Measurements from ENCODE around the gene MAP4K4.
A peak's percentile ranks its signal among the peaks of the same experiment; 100 is the strongest.

The MAP4K4 gene

DNA sequence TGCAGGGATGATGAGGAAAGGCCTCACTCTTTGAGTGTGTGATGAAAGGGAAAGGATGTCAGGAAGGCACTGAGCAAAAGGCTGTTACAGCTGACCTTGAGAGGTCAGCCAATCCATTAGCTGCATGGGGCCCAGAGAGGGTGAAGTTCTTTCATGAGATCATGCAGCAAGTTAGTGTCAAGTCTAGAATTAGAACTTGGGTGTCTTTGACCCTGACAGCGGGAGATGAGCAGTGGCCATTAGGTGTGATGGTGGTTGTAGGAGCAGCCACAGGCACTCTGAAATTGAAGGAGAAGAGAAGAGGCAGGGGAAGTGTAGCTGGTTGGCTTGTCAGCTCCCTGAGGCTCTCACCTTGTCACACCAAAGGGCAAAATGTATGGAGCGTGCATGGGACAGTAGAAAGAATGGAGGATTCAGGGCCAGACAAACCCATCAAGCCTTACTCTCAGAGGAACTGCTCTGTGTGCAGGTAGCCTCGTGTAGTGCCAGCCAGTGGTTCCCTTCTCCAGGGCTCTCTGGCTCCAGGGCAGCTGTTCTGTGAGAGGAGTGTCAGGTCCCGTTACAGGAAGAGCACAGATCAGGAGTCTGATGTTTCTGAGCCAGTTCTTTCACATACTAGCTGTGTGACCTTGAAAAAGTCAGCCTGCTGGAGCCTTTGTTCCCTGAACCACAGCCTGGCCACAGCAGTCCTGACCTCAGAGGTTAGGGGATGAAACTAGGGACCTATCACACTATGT, 35.9 kb downstream of the MAP4K4 start:
- no peak overlapping the region for H3K27ac ChIP-seq (ENCODE audit: low read length)
- peaks cover 5% of the 10 kb centered on the region; the same call in 1 of the 2 replicates for H3K36me3 ChIP-seq (ENCODE audit: insufficient read depth, low read length)
- TF ChIP-seq EZH2 (IDR thresholded peaks at IDR 0.05; ENCODE audit: borderline replicate concordance, low read depth, low read length, severe bottlenecking), result no peak
- TF ChIP-seq, protein P1, sequence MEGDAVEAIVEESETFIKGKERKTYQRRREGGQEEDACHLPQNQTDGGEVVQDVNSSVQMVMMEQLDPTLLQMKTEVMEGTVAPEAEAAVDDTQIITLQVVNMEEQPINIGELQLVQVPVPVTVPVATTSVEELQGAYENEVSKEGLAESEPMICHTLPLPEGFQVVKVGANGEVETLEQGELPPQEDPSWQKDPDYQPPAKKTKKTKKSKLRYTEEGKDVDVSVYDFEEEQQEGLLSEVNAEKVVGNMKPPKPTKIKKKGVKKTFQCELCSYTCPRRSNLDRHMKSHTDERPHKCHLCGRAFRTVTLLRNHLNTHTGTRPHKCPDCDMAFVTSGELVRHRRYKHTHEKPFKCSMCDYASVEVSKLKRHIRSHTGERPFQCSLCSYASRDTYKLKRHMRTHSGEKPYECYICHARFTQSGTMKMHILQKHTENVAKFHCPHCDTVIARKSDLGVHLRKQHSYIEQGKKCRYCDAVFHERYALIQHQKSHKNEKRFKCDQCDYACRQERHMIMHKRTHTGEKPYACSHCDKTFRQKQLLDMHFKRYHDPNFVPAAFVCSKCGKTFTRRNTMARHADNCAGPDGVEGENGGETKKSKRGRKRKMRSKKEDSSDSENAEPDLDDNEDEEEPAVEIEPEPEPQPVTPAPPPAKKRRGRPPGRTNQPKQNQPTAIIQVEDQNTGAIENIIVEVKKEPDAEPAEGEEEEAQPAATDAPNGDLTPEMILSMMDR (IDR thresholded peaks at IDR 0.05; ENCODE audit: borderline replicate concordance, extremely low read depth, low read length, poor library complexity, severe bottlenecking), result no peak
- no peaks in the 10 kb centered on the region for H3K27me3 ChIP-seq (ENCODE audit: insufficient read depth, low read length, poor library complexity)
- no peak for DNase-seq
- 0 out of 2 replicates have a peak, but pooled peaks cover 4% of the 10 kb centered on the region for H3K4me1 ChIP-seq (ENCODE audit: insufficient read depth, low read length)
- H3K9me3 ChIP-seq (ENCODE audit: insufficient read depth, low read length, severe bottlenecking), result no peaks in the 10 kb centered on the region
- H3K79me2 ChIP-seq (ENCODE audit: insufficient read depth, low read length), result peaks cover 99% of the 10 kb centered on the region
- H2AFZ ChIP-seq (ENCODE audit: low read depth, low read length), result no peak overlapping the region
- peaks cover 92% of the 10 kb centered on the region for H4K20me1 ChIP-seq (ENCODE audit: insufficient read depth, low read length)
- no peak overlapping the region for H3K4me2 ChIP-seq (ENCODE audit: insufficient read depth, low read length)
- H3K4me3 ChIP-seq (ENCODE audit: low read depth in 1 of 2, low read length in 2 of 2), result no peak overlapping the region
- ATAC-seq (ENCODE audit: insufficient read depth, low read depth), result peak; percentile 62
- H3K9ac ChIP-seq (ENCODE audit: low read depth, low read length), result no peak overlapping the region

- H3K4me1 ChIP-seq (ENCODE audit: insufficient read depth, low read length), result 0 out of 2 replicates have a peak, but pooled peaks cover 4% of the 10 kb centered on the region
- TF ChIP-seq EZH2 (IDR thresholded peaks at IDR 0.05; ENCODE audit: borderline replicate concordance, low read depth, low read length, severe bottlenecking), result no peak
- TF ChIP-seq, protein P1 (IDR thresholded peaks at IDR 0.05; ENCODE audit: borderline replicate concordance, extremely low read depth, low read length, poor library complexity, severe bottlenecking), result no peak
- H3K79me2 ChIP-seq (ENCODE audit: insufficient read depth, low read length), result peaks cover 99% of the 10 kb centered on the region
- H3K36me3 ChIP-seq (ENCODE audit: insufficient read depth, low read length), result peaks cover 3% of the 10 kb centered on the region; the same call in 1 of the 2 replicates
- H3K9me3 ChIP-seq (ENCODE audit: insufficient read depth, low read length, severe bottlenecking), result no peaks in the 10 kb centered on the region
- ATAC-seq (ENCODE audit: insufficient read depth, low read depth), result no peak
- no peaks in the 10 kb centered on the region for H3K27me3 ChIP-seq (ENCODE audit: insufficient read depth, low read length, poor library complexity)
- DNase-seq, result no peak
- H3K9ac ChIP-seq (ENCODE audit: low read depth, low read length), result no peak overlapping the region
- no peak overlapping the region for H3K4me3 ChIP-seq (ENCODE audit: low read depth in 1 of 2, low read length in 2 of 2)
- peaks cover 91% of the 10 kb centered on the region for H4K20me1 ChIP-seq (ENCODE audit: insufficient read depth, low read length)
- H3K4me2 ChIP-seq (ENCODE audit: insufficient read depth, low read length), result no peak overlapping the region
- no peak overlapping the region; the same call in 1 of the 2 replicates for H3K27ac ChIP-seq (ENCODE audit: low read length)
- no peak overlapping the region for H2AFZ ChIP-seq (ENCODE audit: low read depth, low read length)
These were observed 37.1 kb downstream of the MAP4K4 start for GRCh38 chr2:101734505-101735165.

GRCh38 chr2:101735166-101735533, 37.6 kb downstream of the MAP4K4 start:
- H3K4me1 ChIP-seq (ENCODE audit: insufficient read depth, low read length), result 0 out of 2 replicates have a peak, but pooled peaks cover 4% of the 10 kb centered on the region

More at GRCh38 chr2:101735166-101735533, 37.6 kb downstream of the MAP4K4 start:
- Histone ChIP-seq H3K9me3 (ENCODE audit: insufficient read depth, low read length, severe bottlenecking) (no peaks in the 10 kb centered on the region), H3K4me2 (ENCODE audit: insufficient read depth, low read length) (no peak overlapping the region), H3K79me2 (ENCODE audit: insufficient read depth, low read length) (peaks cover 98% of the 10 kb centered on the region), H4K20me1 (ENCODE audit: insufficient read depth, low read length) (peaks cover 89% of the 10 kb centered on the region), H3K4me3 (ENCODE audit: low read depth in 1 of 2, low read length in 2 of 2) (no peak overlapping the region), H3K27me3 (ENCODE audit: insufficient read depth, low read length, poor library complexity) (no peaks in the 10 kb centered on the region), H2AFZ (ENCODE audit: low read depth, low read length) (no peak overlapping the region), H3K27ac (ENCODE audit: low read length) (no peak overlapping the region; the same call in 1 of the 2 replicates), H3K36me3 (ENCODE audit: insufficient read depth, low read length) (no peaks in the 10 kb centered on the region), H3K9ac (ENCODE audit: low read depth, low read length) (no peak overlapping the region)
- ATAC-seq (ENCODE audit: insufficient read depth, low read depth), result no peak
- DNase-seq, result no peak
- TF ChIP-seq, protein P1 (IDR thresholded peaks at IDR 0.05; ENCODE audit: borderline replicate concordance, extremely low read depth, low read length, poor library complexity, severe bottlenecking), result no peak
- TF ChIP-seq EZH2 (IDR thresholded peaks at IDR 0.05; ENCODE audit: borderline replicate concordance, low read depth, low read length, severe bottlenecking), result no peak

Measured in DND-41 (cell line).